K562 (cell line): Measurements from ENCODE around the gene SPRN.

Experiments used
- CBFB ChIP-seq: sonication (generic); formaldehyde crosslinking; IDR thresholded peaks from 2 replicates; pipeline ENCODE4 v1.4.0; 2020; ENCODE audit warnings: mild to moderate bottlenecking, missing genetic modification reagents
- CEBPB ChIP-seq: fragments of 450-650 bp; IDR thresholded peaks from 2 replicates; pipeline ENCODE4 v1.6.1; 2016; ENCODE audit warnings: missing genetic modification characterization, missing compliant biosample characterization
- MAFF ChIP-seq: IDR thresholded peaks from 2 replicates; pipeline ENCODE4 v1.6.1; 2012; ENCODE audit warnings: low read length, improper control_type of control experiment
- MEF2A ChIP-seq: IDR thresholded peaks from 2 replicates; pipeline ENCODE4 v1.6.1; 2011; ENCODE audit warnings: low read depth, mild to moderate bottlenecking, low read length, moderate library complexity; ENCODE audit not compliant: control insufficient read depth
- MYC ChIP-seq, 2 experiments: fragments of 250-450 bp in 1 of 2; sonication (Bioruptor Pico) in 1 of 2; IDR thresholded peaks; 2 replicates each; pipeline versions ENCODE4 v1.5.1 to v1.6.1; 2012 to 2021; ENCODE audit warnings: low read depth in 2 of 2, borderline replicate concordance in 1 of 2, improper control_type of control experiment in 1 of 2, low read length in 1 of 2, mild to moderate bottlenecking in 1 of 2, moderate library complexity in 1 of 2
- NONO ChIP-seq, 2 experiments: fragments of 200-400 bp in 1 of 2; fragments of 450-650 bp in 1 of 2; formaldehyde crosslinking in 1 of 2; IDR thresholded peaks; 2 replicates each; pipeline ENCODE4 v1.6.1; 2017; ENCODE audit warnings: low read depth in 2 of 2, mild to moderate bottlenecking in 2 of 2, moderate library complexity in 2 of 2, low read length in 1 of 2
- POLR2A ChIP-seq: fragments of 450-650 bp; conservative IDR thresholded peaks from 2 replicates; pipeline ENCODE4 v1.6.1; 2016
- RUNX1 ChIP-seq: sonication (generic); IDR thresholded peaks from 2 replicates; pipeline ENCODE4 v1.6.1; 2016; ENCODE audit warnings: antibody characterized with exemption, low read depth
- SP1 ChIP-seq: sonication (generic); formaldehyde crosslinking; IDR thresholded peaks from 2 replicates; pipeline ENCODE4 v1.8.1; 2022; ENCODE audit warnings: mild to moderate bottlenecking, missing genetic modification reagents
- TCF7 ChIP-seq: sonication (generic); IDR thresholded peaks from 2 replicates; pipeline ENCODE4 v1.6.1; 2016; ENCODE audit warnings: antibody characterized with exemption, borderline replicate concordance
- ZNF830 ChIP-seq: fragments of 250-450 bp; sonication (Bioruptor Pico); IDR thresholded peaks from 2 replicates; pipeline ENCODE4 v1.5.0; 2021; ENCODE audit warnings: mild to moderate bottlenecking
- TF ChIP-seq, protein P1 (sequence below): IDR thresholded peaks from 2 replicates; pipeline ENCODE4 v1.6.1; 2012; ENCODE audit warnings: low read depth, low read length, improper control_type of control experiment, borderline replicate concordance
- TF ChIP-seq, protein P2 (sequence below), 3 experiments: IDR thresholded peaks in 2 of 3; conservative IDR thresholded peaks in 1 of 3; 2 replicates each; pipeline ENCODE4 v1.5.1; 2011 to 2012; ENCODE audit warnings: low read length in 3 of 3, mild to moderate bottlenecking in 3 of 3, control low read depth in 2 of 3, improper control_type of control experiment in 1 of 3, inconsistent platforms in 1 of 3, low read depth in 1 of 3, mixed read lengths in 1 of 3, moderate library complexity in 1 of 3; ENCODE audit not compliant: insufficient read depth in 2 of 3
- TF ChIP-seq, protein P3 (sequence below): sonication (generic); formaldehyde crosslinking; IDR thresholded peaks from 2 replicates; pipeline ENCODE4 v1.8.1; 2022; ENCODE audit warnings: missing genetic modification reagents

DNA sequence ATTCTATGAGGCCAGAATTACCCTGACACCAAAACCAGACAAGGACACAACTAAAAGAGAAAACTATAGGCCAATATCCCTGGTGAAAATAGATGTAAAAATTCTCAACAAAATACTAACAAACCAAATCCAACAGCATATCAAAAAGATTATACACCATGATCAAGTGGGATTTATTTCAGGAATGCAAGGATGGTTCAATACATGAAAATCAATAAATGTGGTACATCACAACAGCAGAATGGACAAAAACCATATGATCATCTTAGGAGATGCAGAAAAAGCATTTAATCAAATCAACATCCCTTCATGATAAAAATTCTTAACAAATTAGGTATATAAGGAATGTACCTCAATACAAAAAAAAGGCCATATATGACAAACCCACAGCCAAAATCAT is 23.7 kb upstream of the SPRN start:
- TF ChIP-seq TCF7 = no peak
- TF ChIP-seq, protein P1, sequence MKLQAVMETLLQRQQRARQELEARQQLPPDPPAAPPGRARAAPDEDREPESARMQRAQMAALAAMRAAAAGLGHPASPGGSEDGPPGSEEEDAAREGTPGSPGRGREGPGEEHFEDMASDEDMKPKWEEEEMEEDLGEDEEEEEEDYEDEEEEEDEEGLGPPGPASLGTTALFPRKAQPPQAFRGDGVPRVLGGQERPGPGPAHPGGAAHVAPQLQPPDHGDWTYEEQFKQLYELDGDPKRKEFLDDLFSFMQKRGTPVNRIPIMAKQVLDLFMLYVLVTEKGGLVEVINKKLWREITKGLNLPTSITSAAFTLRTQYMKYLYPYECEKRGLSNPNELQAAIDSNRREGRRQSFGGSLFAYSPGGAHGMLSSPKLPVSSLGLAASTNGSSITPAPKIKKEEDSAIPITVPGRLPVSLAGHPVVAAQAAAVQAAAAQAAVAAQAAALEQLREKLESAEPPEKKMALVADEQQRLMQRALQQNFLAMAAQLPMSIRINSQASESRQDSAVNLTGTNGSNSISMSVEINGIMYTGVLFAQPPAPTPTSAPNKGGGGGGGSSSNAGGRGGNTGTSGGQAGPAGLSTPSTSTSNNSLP = no peak
- no peak for TF ChIP-seq NONO (IDR thresholded peaks at IDR 0.05; ENCODE audit: low read depth in 2 of 2, low read length in 1 of 2)
- TF ChIP-seq MAFF = no peak
- TF ChIP-seq, protein P2, sequence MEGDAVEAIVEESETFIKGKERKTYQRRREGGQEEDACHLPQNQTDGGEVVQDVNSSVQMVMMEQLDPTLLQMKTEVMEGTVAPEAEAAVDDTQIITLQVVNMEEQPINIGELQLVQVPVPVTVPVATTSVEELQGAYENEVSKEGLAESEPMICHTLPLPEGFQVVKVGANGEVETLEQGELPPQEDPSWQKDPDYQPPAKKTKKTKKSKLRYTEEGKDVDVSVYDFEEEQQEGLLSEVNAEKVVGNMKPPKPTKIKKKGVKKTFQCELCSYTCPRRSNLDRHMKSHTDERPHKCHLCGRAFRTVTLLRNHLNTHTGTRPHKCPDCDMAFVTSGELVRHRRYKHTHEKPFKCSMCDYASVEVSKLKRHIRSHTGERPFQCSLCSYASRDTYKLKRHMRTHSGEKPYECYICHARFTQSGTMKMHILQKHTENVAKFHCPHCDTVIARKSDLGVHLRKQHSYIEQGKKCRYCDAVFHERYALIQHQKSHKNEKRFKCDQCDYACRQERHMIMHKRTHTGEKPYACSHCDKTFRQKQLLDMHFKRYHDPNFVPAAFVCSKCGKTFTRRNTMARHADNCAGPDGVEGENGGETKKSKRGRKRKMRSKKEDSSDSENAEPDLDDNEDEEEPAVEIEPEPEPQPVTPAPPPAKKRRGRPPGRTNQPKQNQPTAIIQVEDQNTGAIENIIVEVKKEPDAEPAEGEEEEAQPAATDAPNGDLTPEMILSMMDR (IDR thresholded peaks at IDR 0.05 in 2 of 3, conservative IDR thresholded peaks at IDR 0.05 in 1 of 3; ENCODE audit: insufficient read depth in 2 of 3, low read depth in 1 of 3, low read length in 3 of 3) = no peak
- no peak for TF ChIP-seq ZNF830 (CRISPR knock-in tag)
- TF ChIP-seq, protein P3, sequence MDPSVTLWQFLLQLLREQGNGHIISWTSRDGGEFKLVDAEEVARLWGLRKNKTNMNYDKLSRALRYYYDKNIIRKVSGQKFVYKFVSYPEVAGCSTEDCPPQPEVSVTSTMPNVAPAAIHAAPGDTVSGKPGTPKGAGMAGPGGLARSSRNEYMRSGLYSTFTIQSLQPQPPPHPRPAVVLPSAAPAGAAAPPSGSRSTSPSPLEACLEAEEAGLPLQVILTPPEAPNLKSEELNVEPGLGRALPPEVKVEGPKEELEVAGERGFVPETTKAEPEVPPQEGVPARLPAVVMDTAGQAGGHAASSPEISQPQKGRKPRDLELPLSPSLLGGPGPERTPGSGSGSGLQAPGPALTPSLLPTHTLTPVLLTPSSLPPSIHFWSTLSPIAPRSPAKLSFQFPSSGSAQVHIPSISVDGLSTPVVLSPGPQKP (CRISPR knock-in tag) = no peak
- TF ChIP-seq POLR2A = no peak
- no peak for TF ChIP-seq CEBPB (tag)
- TF ChIP-seq SP1 (CRISPR knock-in tag) = no peak
- TF ChIP-seq RUNX1 = no peak
- no peak for TF ChIP-seq CBFB (CRISPR knock-in tag)
- TF ChIP-seq MYC (IDR thresholded peaks at IDR 0.05; ENCODE audit: low read depth, low read length) = no peak
- TF ChIP-seq MYC (CRISPR knock-in tag; IDR thresholded peaks at IDR 0.05; ENCODE audit: borderline replicate concordance, low read depth) = no peak
- TF ChIP-seq MEF2A = no peak
